A204.1 (cell line): ENCODE results near the gene CA12.
"Not testable (repeated sequence)": the region's sequence is repeated elsewhere in the genome, so short reads cannot be mapped to it uniquely, and the experiment has no call there.

Experiments
- FAIRE-seq: peaks from 2 replicates; lab custom pipeline; 2012; peaks lifted over from hg19 to GRCh38; lab: Jason Lieb, UNC

CA12 gene

GRCh38 chr15:63334821-63335220 is 46.8 kb downstream of the CA12 start:
- FAIRE-seq: no peak

GRCh38 chr15:63332367-63333124 is 49.1 kb downstream of the CA12 start:
- no peak for FAIRE-seq

GRCh38 chr15:63331456-63331855 is 50.2 kb downstream of the CA12 start:
- no peak for FAIRE-seq

- FAIRE-seq: no peak
Measured at GRCh38 chr15:63330926-63331325, 50.7 kb downstream of the CA12 start.

- FAIRE-seq: no peak
Measured at GRCh38 chr15:63329567-63330350, 51.9 kb downstream of the CA12 start.

- FAIRE-seq: no peak
Measured at GRCh38 chr15:63327648-63328421, 53.8 kb downstream of the CA12 start.

- no peak for FAIRE-seq
Measured at GRCh38 chr15:63324770-63325169, 56.9 kb downstream of the CA12 start.

GRCh38 chr15:63323798-63324563 is 57.7 kb downstream of the CA12 start:
- no peak for FAIRE-seq

GRCh38 chr15:63322541-63322940 is 59.1 kb downstream of the CA12 start:
- no peak for FAIRE-seq

- no peak for FAIRE-seq
Measured at GRCh38 chr15:63321462-63321861, 60.2 kb downstream of the CA12 start.

- not testable (repeated sequence) for FAIRE-seq
Measured at GRCh38 chr15:63320981-63321380, 60.7 kb downstream of the CA12 start.

- FAIRE-seq: not testable (repeated sequence)
Measured at GRCh38 chr15:63320446-63320845, 61.2 kb downstream of the CA12 start.

- FAIRE-seq: no peak
Measured at GRCh38 chr15:63319065-63319464, 62.6 kb downstream of the CA12 start.

GRCh38 chr15:63318344-63318743 is 63.3 kb downstream of the CA12 start:
- FAIRE-seq: no peak

- no peak for FAIRE-seq
Measured at GRCh38 chr15:63314409-63314808, 67.2 kb downstream of the CA12 start.

- FAIRE-seq: no peak
Measured at GRCh38 chr15:63313825-63314224, 67.8 kb downstream of the CA12 start.

GRCh38 chr15:63312286-63312685 is 69.4 kb downstream of the CA12 start:
- FAIRE-seq: no peak

- no peak for FAIRE-seq
Measured at GRCh38 chr15:63310646-63311045, 71.0 kb downstream of the CA12 start.

GRCh38 chr15:63308947-63309346 is 72.7 kb downstream of the CA12 start:
- no peak for FAIRE-seq

GRCh38 chr15:63308491-63308890 is 73.2 kb downstream of the CA12 start:
- no peak for FAIRE-seq

- FAIRE-seq: no peak
Measured at GRCh38 chr15:63306492-63307073, 75.1 kb downstream of the CA12 start.

GRCh38 chr15:63305260-63305659 is 76.4 kb downstream of the CA12 start:
- no peak for FAIRE-seq
